ENCODE data around the gene CPSF4. TPM values are rescaled to one million over a fixed set of nuclear protein-coding genes. Genes with fewer than 3 reads are reported as not detected.

CPSF4 gene
- total and polyA plus RNA-seq, 2 donors (not counting 1 experiment from before 2014, with no cell fraction given) = 52.9 to 63.2 TPM

DNA sequence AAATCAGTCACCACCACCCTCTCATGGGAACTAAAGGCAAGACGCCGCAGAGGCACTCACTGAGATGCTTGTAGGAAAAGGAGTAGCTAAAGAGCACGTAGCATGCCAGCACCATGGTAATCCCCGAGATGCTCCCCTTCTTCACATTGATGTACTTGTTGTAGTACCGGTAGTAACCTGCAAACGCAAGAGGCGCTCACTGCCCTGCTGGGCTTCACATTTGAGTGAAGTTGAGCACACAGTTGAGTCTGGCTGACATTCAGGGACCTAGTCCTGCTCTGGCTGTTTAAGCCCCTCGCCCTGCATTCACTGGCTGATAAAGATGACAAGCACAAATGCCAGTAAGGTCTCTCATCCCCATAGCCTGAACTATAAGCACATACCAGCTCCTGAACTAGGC lies 20.3 kb downstream of the CPSF4 start:
- intact Hi-C loops (cut with micrococcal nuclease) = no loop called here
- WGBS (ENCODE audit: insufficient coverage) = 91% methylated on average over 5 of the region's 8 CpGs
- no peak overlapping the region for H3K27ac ChIP-seq (ENCODE audit: low read length in 2 of 2)
- H3K4me3 ChIP-seq (ENCODE audit: control extremely low read depth in 1 of 5, extremely low read depth in 1 of 5, insufficient read depth in 1 of 5, low read depth in 2 of 5, low read length in 4 of 5) = no peak overlapping the region
- peaks cover 0 to 50% of the 10 kb centered on the region in 2 experiments for H3K36me3 ChIP-seq (replicated peaks in 1 of 2; ENCODE audit: control extremely low read depth in 1 of 2, control insufficient read depth in 1 of 2, extremely low read depth in 1 of 2, insufficient read depth in 2 of 2, low read length in 1 of 2)
- H3K4me1 Mint-ChIP-seq = peaks cover 15% of the 10 kb centered on the region
- H4K20me1 ChIP-seq (ENCODE audit: control insufficient read depth, insufficient read depth, low read length, poor library complexity, severe bottlenecking) = peaks cover 60% of the 10 kb centered on the region
- ATAC-seq (ENCODE audit: low read depth) (peak; percentile 36), DNase-seq (no peak)
- H3K27me3 ChIP-seq (replicated peaks in 1 of 4; ENCODE audit: control extremely low read depth in 1 of 4, control insufficient read depth in 3 of 4, insufficient read depth in 4 of 4, low read length in 3 of 4) = no peaks in the 10 kb centered on the region
- no peak overlapping the region for H3K4me3 Mint-ChIP-seq
- ChIA-PET POLR2A (no interaction called here), CTCF (no interaction called here)
- H3K9me3 ChIP-seq (ENCODE audit: control extremely low read depth in 1 of 3, control insufficient read depth in 2 of 3, insufficient read depth in 1 of 3, low read length in 2 of 3) = no peaks in the 10 kb centered on the region
- H3K27me3 Mint-ChIP-seq = no peaks in the 10 kb centered on the region
- TF ChIP-seq EZH2 (IDR thresholded peaks at IDR 0.05; ENCODE audit: borderline replicate concordance, insufficient read depth, low read depth, low read length, poor library complexity, severe bottlenecking) = no peak
- TF ChIP-seq, protein P1, sequence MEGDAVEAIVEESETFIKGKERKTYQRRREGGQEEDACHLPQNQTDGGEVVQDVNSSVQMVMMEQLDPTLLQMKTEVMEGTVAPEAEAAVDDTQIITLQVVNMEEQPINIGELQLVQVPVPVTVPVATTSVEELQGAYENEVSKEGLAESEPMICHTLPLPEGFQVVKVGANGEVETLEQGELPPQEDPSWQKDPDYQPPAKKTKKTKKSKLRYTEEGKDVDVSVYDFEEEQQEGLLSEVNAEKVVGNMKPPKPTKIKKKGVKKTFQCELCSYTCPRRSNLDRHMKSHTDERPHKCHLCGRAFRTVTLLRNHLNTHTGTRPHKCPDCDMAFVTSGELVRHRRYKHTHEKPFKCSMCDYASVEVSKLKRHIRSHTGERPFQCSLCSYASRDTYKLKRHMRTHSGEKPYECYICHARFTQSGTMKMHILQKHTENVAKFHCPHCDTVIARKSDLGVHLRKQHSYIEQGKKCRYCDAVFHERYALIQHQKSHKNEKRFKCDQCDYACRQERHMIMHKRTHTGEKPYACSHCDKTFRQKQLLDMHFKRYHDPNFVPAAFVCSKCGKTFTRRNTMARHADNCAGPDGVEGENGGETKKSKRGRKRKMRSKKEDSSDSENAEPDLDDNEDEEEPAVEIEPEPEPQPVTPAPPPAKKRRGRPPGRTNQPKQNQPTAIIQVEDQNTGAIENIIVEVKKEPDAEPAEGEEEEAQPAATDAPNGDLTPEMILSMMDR (IDR thresholded peaks at IDR 0.05) = peak; percentile 30
- H3K4me1 ChIP-seq (ENCODE audit: control insufficient read depth in 2 of 2, insufficient read depth in 2 of 2, low read length in 2 of 2) = peaks cover 0 to 3% of the 10 kb centered on the region in 2 donors
- H3K79me2 ChIP-seq (ENCODE audit: control insufficient read depth, insufficient read depth, low read length) = peaks cover 67% of the 10 kb centered on the region
- no peak overlapping the region for H3K27ac Mint-ChIP-seq
- H2AFZ ChIP-seq (ENCODE audit: insufficient read depth, low read depth, low read length, poor library complexity, severe bottlenecking) = no peak overlapping the region
- no peak overlapping the region for H3K4me2 ChIP-seq (replicated peaks; ENCODE audit: low read depth, low read length, poor library complexity, severe bottlenecking)
- no peak overlapping the region for H3K9ac ChIP-seq (ENCODE audit: low read length)
- H3K9me3 Mint-ChIP-seq (ENCODE audit: insufficient read depth) = no peaks in the 10 kb centered on the region

DNA sequence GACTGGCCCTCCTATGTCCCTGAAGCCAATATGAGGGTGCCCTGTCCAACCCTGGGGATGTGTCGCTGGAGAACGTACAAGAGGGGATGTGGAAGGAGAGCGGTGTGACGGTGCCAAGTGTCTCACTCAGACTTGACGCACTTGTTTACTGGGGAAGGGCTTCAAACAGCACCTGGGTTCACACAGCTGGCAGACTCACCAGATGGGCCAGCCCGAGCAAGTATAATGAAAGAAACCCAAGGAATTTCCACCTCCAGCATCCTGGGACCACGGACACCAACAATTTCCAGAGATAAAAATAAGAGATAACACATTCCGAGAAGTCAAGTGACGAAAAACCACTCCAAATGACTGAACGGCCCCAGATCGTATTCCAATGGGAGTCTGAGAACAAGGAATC lies 21.9 kb downstream of the CPSF4 start:
- H4K20me1 ChIP-seq (ENCODE audit: control insufficient read depth, insufficient read depth, low read length, poor library complexity, severe bottlenecking) = peaks cover 60% of the 10 kb centered on the region
- H3K36me3 ChIP-seq (replicated peaks in 1 of 2; ENCODE audit: control extremely low read depth in 1 of 2, control insufficient read depth in 1 of 2, extremely low read depth in 1 of 2, insufficient read depth in 2 of 2, low read length in 1 of 2) = peaks cover 0 to 48% of the 10 kb centered on the region in 2 experiments
- H3K9ac ChIP-seq (ENCODE audit: low read length) = no peak overlapping the region
- peak overlapping the region; percentile 53 for H3K27ac Mint-ChIP-seq
- H3K27me3 Mint-ChIP-seq = no peaks in the 10 kb centered on the region
- ATAC-seq (ENCODE audit: low read depth) = no peak
- ChIA-PET CTCF (interaction anchor here (1.0 kb wide), 2 partner anchors 14 to 21 kb away, joined by 3 read pairs; partner anchors contain the start of gene CPSF4), POLR2A (no interaction called here)
- intact Hi-C loops (cut with micrococcal nuclease) = no loop called here
- H3K4me1 Mint-ChIP-seq = peaks cover 22% of the 10 kb centered on the region
- peaks cover 9 to 15% of the 10 kb centered on the region in 2 donors for H3K4me1 ChIP-seq (ENCODE audit: control insufficient read depth in 2 of 2, insufficient read depth in 2 of 2, low read length in 2 of 2)
- H3K27me3 ChIP-seq (replicated peaks in 1 of 4; ENCODE audit: control extremely low read depth in 1 of 4, control insufficient read depth in 3 of 4, insufficient read depth in 4 of 4, low read length in 3 of 4) = no peaks in the 10 kb centered on the region
- WGBS (ENCODE audit: insufficient coverage) = 96% methylated on average over 10 of the region's 11 CpGs
- H2AFZ ChIP-seq (ENCODE audit: insufficient read depth, low read depth, low read length, poor library complexity, severe bottlenecking) = no peak overlapping the region
- no peak overlapping the region for H3K4me2 ChIP-seq (replicated peaks; ENCODE audit: low read depth, low read length, poor library complexity, severe bottlenecking)
- H3K79me2 ChIP-seq (ENCODE audit: control insufficient read depth, insufficient read depth, low read length) = peaks cover 79% of the 10 kb centered on the region
- TF ChIP-seq EZH2 (IDR thresholded peaks at IDR 0.05; ENCODE audit: borderline replicate concordance, insufficient read depth, low read depth, low read length, poor library complexity, severe bottlenecking) = no peak
- TF ChIP-seq, protein P1 (IDR thresholded peaks at IDR 0.05) = no peak
- no peaks in the 10 kb centered on the region for H3K9me3 Mint-ChIP-seq (ENCODE audit: insufficient read depth)
- no peak overlapping the region for H3K4me3 ChIP-seq (ENCODE audit: control extremely low read depth in 1 of 5, extremely low read depth in 1 of 5, insufficient read depth in 1 of 5, low read depth in 2 of 5, low read length in 4 of 5)
- H3K27ac ChIP-seq (ENCODE audit: low read length in 2 of 2) = no peak overlapping the region
- H3K4me3 Mint-ChIP-seq = no peak overlapping the region
- no peak for DNase-seq
- no peaks in the 10 kb centered on the region for H3K9me3 ChIP-seq (ENCODE audit: control extremely low read depth in 1 of 3, control insufficient read depth in 2 of 3, insufficient read depth in 1 of 3, low read length in 2 of 3)
